ENCODE data around the gene PGA5.
"Not testable (repeated sequence)": the region's sequence is repeated elsewhere in the genome, so short reads cannot be mapped to it uniquely, and the experiment has no call there.

The PGA5 gene

DNA sequence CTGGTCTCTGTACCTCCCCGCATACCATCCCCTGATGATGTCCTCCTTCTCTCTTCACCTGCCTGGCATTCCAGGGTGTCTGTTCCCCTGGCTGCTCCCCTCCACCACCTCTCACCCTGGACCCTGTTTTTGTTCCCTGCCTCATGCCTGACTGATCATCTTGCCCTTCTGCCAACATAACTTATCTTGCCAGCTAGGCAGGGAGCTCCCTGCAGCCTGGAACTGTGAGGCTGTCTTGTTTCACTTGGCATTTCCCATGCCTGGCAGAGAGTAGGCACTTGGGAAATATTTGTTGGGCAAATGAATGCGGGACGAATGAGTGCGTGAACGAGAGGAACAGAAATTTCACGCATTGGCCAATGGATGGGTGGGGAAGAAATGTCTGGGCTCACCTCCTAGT is 11.5 kb upstream of the PGA5 start:
- DNase-seq: not testable (repeated sequence)

DNA sequence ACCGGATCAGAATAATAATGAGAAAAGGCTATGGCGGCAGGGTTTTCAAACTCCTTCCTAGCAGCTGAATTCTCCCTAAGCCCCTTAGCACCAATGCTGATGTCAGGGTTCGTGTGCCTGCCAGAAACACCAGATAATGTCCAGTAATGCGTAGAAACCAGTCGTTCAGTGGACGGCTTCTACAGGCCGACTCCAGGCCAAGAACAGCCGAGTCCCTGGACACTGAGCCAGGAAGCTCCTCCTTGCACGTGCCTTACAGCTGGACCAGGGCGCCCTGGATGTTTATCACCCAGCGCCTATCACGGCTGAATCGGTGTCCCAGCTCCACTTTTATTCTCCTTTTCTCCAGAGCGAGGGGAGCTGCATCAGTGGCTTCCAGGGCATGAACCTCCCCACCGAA is 9.9 kb upstream of the PGA5 start:
- not testable (repeated sequence) for DNase-seq

DNA sequence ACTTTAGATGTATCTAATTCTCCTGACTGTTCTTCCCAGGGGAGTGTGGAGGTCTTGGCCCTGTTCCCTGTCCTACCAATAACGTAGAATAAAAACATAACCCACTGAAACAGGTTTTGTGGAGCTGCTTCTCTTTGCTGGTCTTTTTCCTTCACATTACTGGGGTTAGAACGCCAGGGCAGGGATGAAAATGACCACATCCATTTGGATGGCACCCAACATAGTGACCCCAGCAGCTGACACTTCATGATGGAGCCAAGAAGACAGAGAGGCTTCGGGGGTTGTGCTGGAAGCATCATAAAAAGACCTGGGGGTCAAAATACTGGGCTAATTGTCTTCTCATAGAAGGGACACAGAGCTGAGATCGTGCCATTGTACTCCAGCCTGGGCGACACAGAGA is 9.4 kb upstream of the PGA5 start:
- DNase-seq: not testable (repeated sequence)

DNA sequence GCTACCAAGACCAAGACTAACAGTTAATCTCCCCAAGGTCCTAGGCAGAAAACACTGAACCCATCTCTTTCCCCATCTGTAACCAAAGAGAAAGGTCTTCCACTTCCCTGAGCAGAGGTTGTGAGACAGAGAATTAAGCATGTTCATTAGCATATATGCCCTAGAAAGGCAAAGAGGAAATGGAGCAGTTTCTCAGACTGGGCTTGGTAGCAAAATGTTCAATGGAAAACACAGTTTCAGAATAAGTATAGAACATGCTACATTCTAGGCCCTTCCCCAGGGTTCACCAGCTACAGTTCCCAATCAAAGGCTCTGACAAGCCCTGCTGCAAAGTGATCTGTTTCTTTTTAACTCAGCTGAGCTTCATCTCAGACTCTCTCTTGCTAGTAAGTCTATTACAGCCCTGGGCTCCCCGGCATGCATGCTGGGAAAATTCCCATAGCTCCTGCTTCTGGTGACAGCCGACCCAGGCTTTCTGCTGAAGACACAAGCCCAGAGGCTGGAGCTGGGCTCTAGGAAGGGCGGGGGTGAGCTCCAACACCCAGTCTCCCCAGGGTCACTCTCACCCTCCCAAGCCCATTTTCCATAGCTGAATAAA is 8.3 kb upstream of the PGA5 start:
- not testable (repeated sequence) for DNase-seq

DNA sequence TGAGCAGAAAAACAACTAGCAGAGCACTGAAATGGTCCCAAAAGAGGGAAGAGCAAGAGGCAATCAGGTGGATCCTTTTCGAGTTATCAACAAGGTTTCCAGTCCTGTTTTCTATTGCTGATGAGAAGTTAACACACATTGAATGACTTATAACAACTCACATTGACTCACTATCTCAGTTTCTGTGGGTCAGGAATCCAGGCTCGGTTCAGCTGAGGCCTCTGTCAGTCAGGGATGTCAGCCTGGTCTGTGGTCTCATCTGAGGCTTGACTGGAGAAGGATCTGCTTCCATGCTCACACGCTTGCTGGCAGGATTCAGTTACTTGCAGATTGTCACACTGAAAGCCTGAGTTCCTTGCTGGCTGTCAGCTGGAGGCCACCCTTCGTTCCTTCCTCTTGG is 3.8 kb upstream of the PGA5 start:
- not testable (repeated sequence) for DNase-seq

DNA sequence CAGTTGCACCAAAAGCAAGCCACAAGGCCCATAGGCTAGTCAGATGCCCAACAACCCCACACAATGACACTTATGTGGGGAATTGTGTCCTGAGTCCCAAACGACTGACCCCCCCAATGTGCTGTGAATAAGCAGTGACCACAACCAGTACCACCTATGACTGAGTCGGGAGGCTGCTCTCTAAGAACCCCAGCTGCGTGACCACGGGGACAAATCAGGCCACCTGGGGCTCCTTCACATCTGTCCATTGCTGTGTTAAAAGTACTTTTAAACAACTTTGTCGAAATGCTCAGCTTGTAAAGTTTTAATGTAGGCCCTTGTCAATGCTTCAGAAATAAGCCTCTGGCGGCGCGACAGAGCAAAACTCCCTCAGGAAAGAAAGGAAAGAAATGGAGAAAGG is 687 bp upstream of the PGA5 start:
- not testable (repeated sequence) for DNase-seq

DNA sequence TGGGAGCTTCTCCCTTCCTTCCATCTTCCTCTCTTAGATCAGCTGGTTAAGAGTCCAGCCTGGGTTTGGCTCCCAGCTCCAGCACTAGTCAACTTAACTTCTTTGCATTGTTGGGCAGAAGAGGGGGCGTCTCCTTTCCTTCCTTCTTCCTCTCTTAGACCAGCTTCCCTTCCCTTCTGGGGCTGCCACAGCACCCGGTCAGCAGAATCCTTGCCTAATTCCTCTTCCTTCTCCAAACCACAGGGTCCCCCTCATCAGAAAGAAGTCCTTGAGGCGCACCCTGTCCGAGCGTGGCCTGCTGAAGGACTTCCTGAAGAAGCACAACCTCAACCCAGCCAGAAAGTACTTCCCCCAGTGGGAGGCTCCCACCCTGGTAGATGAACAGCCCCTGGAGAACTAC is 551 bp downstream of the PGA5 start:
- not testable (repeated sequence) for DNase-seq

DNA sequence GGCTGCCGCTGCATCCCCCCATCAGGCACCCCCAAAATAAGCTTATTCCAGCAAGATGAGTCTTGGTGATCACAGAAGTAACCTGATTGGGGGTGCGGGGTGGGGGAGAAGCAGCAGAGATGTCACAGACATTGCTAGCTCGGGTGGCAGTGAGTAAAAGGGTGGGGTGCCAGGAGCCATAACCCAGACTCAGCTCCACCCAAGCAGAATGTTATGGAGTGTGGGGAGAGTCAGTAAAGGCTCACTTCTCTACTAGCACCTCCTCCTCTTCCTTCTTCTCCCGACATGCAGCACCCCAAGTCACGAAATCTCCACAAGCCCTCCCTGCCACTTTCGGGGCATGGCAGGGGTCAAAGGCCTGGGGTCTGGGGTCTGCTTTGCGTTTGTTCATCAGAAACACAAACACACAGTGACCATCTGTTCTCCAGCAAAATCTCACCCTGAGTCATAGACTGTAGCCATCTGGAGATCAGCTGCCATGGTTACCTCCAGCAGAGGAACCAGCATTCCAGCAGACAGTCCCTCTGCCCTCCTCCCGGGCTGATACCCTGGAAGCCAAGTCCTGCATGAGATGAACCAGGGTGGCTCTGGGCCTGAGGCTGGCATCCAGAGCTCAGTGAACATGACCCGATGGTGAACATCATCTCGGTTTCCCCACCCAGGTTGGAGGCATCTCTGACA is 4.4 kb downstream of the PGA5 start:
- DNase-seq: not testable (repeated sequence)

DNA sequence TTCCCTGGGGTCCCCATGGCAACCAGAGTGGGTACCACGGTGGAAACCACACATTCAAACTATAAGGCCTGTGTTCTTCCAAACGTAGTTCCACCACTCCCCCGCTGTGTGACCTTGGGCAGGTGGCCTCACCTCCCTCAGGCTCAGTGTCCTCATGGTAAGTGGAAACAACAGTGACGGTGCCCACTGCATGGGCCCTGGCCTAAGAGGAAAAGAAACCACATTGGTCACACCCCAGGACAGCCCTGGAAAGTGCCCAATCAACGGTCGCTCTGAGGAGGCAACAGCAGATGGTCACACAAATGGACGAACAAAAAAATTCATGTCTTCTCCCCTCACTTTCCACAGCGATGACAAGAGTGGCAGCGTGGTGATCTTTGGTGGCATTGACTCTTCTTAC is 7.1 kb downstream of the PGA5 start:
- not testable (repeated sequence) for DNase-seq

DNA sequence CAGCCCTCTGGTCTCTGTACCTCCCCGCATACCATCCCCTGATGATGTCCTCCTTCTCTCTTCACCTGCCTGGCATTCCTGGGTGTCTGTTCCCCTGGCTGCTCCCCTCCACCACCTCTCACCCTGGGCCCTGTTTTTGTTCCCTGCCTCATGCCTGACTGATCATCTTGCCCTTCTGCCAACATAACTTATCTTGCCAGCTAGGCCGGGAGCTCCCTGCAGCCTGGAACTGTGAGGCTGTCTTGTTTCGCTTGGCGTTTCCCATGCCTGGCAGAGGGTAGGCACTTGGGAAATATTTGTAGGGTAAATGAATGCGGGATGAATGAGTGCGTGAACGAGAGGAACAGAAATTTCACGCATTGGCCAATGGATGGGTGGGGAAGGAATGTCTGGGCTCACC is 8.2 kb downstream of the PGA5 start:
- not testable (repeated sequence) for DNase-seq

DNA sequence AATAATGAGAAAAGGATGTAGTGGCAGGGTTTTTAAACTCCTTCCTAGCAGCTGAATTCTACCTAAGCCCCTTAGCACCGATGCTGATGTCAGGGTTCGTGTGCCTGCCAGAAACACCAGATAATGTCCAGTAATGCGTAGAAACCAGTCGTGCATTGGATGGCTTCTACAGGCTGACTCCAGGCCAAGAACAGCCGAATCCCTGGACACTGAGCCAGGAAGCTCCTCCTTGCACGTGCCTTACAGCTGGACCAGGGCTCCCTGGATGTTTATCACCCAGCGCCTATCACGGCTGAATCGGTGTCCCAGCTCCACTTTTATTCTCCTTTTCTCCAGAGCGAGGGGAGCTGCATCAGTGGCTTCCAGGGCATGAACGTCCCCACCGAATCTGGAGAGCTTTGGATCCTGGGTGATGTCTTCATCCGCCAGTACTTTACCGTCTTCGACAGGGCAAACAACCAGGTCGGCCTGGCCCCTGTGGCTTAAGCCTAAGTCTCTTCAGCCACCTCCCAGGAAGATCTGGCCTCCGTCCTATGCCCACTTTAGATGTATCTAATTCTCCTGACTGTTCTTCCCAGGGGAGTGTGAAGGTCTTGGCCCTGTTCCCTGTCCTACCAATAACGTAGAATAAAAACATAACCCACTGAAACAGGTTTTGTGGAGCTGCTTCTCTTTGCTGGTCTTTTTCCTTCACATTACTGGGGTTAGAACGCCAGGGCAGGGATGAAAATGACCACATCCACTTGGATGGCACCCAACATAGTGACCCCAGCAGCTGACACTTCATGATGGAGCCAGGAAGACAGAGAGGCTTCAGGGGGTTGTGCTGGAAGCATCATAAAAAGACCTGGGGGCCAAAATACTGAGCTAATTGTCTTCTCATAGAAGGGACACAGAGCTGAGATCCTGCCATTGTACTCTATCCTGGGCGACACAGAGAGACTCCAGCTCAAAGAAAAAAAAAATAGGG is 10.1 kb downstream of the PGA5 start:
- not testable (repeated sequence) for DNase-seq

DNA sequence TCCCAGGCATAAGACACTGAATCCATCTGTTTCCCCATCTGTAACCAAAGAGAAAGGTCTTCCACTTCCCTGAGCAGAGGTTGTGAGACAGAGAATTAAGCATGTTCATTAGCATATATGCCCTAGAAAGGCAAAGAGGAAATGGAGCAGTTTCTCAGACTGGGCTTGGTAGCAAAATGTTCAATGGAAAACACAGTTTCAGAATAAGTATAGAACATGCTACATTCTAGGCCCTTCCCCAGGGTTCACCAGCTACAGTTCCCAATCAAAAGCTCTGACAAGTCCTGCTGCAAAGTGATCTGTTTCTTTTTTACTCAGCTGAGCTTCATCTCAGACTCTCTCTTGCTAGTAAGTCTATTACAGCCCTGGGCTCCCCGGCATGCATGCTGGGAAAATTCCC is 11.4 kb downstream of the PGA5 start:
- not testable (repeated sequence) for DNase-seq

DNA sequence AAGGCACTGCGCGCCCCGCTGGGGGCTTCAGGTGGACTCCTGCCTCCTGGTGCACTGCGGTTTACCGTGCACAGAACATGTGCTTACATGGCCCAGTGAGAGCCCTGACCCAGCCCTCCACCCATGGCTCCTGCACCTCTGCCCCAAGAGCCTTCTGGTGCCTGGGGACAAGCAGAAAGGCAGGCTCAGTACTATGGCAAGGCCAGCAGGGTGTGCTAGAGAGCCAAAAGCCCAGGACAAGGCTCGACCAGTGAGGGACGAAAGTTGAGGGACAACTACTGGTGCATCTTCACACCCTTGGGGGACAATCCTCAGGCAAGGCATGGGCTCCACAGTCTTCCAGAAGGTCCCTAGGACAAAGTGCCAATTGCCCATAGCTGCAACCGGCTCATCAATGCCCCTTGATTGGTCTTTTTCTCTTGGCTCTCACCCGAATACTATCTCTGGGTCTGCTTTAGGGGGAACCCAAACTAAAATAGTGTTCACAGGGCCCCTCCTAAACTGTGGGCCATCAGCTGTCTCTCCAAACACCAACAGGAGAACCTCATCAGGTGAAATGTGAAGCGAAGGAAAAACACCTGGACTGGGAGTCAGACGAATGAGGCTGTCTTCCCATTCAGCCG is 13.5 kb downstream of the PGA5 start:
- DNase-seq: peak; percentile 42

DNA sequence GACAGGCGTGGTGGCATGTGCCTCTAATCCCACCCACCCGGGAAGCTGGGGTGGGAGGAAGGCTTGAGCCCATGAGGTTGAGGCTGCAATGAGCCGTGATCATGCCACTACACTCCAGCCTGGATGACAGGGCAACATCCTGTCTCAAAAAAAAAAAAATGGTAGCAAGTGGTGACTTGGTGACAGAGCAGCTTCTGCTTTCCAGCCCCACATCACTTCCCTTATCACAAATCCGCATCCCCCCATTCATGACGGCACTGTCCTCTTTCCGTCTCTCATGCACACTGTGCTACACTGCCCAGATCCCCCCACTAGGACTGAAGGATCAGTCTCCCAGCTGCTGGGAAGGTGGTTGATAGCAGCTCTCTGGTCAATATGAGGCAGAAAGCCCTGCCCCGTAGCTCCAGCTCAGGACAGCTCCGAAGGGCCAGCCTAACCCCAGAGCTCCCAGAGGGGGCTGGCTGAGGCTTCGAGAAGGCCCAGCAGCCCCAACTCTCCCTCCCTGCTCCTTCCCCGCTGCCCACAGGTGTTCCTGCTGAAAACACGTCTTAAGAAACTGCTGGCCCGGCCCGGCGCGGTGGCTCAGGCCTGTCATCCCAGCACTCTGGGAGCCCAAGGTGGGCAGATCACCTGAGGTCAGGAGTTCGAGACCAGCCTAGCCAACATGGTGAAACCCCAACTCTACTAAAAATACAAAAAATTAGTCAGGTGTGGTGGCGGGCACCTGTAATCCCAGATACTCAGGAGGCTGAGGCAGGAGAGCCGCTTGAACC is 15.9 kb downstream of the PGA5 start:
- DNase-seq: no peak

DNA sequence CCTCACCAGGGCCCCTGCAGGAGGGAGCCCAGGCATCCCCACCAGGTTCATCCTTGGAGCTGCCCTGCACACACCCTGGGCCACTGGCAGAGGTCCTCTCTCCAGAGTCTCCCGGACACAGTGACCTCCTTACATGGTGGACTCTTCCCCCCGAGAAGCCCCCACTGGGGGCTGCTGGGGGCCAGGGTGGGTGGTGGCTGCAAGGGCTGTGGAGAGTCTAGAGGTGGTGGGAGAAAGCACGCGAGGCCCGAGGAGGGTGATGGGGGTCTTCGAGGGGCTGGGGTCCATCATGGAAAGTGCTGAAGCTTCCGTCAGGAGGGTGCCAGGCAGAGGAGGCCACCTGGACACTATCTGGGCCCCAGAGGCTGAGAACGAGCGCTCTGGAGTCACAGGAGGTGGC is 17.6 kb downstream of the PGA5 start:
- DNase-seq: no peak

DNA sequence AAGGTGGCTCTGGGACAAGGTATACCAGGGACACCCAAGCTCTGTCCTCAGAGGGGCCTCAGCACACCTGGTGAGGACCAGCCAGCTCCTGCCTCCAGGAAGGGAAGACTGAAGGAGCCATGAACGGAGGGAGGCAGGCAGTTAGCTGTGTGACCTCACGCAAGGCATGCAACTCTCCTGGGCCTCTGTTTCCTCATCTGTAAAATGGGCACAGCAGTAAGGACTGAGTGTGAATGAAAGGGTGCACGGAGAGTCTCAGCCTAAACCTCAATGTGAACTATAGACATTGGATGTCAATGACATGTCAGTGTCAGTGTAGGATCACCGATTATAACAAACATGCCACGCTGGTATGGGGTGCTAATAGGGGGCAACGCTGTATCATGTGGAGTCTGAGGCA is 18.4 kb downstream of the PGA5 start:
- no peak for DNase-seq

DNA sequence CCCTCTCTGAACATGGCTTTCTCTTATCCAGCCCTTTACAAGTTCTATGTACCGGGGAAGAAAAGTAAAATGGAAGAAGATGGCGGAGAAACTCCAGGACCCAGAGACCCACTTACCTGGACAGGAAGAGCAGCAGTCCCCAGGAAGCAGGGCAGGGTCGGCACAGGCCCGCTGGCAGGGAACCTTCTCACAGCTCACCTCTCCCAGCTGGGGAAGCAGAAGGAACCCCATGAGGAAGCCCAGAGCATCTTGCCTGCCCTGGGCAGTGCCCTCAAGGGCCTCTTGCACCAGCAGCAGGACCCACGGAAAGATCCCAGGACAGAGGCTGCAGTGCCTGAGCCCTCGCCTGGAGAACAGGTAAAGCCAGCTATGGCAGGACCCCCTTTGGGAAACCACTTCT is 23.4 kb downstream of the PGA5 start:
- no peak for DNase-seq

DNA sequence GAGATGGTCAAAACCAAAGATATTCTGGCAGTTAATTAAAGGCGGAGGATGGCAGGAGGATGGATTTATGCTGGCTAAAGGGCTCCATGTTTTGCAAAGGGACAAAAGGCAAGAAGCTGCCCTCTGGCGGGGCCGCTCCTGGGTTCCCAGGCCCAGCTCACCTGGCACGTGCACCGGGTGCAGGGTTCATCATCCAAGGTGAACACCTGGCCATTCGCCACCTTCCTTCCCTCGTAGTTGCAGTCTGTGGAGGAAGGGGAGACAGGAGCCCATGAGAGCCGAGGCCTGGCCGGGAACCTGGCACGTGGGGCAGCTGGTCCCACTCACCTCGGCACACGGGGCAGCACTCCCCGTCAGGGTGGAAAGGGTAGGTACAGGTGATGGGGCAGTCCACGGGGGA is 23.8 kb downstream of the PGA5 start:
- no peak for DNase-seq

DNA sequence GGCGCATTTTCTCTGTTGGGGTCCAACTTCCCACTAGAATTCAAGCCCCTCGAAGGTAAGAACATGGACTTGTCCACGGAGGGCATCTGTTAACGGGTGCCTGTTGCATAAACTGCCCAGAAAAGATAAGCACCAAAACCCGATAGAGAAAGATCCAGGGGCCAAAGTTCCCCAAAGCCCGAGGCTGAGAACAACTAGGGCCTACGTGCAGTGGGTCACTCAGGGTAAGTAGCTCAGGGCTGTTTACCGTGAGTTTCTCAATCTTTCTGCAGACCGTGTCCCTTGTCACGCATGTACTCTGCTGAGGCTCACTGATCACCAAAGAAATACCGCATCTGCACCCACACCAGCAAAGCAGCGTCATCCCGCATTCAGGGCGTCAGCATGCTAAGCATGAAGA is 24.4 kb downstream of the PGA5 start:
- DNase-seq: no peak

DNA sequence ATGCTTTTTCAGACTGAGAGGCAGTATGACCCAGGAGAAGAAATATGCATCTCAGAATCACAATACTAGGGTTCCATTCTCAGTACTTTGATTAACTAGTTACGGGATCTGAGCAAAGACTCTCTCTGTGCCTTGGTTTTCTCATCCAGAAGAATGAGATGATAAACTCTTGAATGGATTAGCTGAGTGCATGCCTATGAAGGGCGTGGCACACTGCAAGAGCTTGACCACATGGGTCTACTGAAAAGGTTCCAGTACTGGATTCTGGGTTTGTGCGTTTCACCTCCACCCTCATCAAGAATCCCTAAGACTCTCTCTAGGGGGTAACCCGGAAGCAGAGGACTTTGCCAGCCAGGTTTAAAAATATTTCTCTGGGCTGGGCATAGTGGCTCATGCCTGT is 25.6 kb downstream of the PGA5 start:
- DNase-seq: no peak

DNA sequence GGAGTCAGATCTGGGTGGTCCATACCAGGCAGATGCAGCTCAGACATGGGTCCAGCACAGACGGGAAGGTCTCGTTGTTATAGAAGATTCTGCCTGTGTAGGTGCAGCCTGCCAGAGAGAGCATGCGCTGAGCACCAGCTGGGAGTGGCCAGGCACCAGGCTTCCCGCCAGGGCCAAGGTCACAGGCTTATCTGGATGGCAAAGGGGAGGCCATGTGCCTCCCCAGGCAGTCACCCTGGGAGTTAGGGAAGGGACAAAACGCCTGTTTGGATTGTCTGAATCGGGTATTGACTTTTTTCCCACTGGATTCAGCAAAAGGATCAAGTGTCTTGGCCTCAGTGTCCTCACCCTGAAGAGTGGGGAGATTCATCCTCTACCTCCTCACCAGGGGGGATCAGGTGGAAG is 26.5 kb downstream of the PGA5 start:
- DNase-seq: no peak

DNA sequence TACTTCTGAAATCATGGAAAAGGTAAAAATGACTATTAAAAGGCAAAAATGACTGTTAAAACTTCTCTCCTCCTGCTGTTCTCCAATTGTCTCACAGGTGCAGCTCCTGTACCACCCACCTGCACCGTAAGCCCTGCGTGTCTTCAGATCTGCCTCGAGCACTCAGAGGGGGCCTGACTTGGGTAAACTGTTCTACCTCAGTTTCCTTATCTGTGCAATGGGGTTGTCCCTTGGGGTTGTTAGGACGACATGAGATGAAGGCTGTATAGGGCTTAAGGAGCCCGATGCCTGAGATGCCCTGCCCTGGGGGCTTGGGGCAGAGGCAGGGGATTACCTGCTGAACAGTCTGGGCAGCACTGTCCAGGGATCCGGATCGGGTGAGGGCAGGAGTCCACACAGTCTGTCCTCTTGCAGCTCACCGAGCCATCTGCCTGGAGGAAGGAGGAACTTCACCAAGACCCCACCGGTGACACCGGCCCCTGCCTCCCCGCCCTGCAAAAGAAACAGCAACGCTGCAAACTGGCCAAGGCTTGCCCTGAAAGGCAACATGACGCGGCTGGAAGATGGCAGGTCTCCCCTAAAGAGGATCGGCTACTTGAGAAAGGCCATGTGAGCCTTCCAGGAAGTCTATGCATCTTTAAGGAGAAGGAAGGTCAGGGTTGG is 27.7 kb downstream of the PGA5 start:
- no peak for DNase-seq

Data from CD4-positive, alpha-beta T cell treated with Interleukin-4 for 4 hours (primary cell).